ENCODE results near the gene SMIM44. TPM values are rescaled to one million over a fixed set of nuclear protein-coding genes. Genes with fewer than 3 reads are reported as not detected.

Gene SMIM44
- total RNA-seq, 2 experiments from 2014 or later = not detected

DNA sequence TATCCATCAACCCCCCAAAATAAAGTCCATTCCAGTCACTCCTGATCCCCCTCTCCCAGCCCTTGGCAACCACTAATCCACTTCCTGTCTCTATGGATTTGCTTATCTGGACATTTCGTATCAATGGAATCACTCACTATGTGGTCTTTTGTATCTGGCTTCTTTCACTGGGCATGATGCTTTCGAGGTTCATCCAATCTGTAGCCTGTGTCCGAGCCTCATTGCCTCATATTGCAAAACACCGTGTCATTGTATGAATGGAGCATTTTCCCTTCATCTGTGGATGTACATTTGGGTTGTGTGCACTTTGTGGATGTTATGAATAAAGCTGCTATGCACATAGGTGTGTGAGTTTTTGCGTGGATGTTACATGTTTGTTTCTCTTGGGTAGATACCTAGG, 21.5 kb upstream of the SMIM44 start:
- DNase-seq = no peak
- H3K4me1 Mint-ChIP-seq = peaks cover 49% of the 10 kb centered on the region
- H3K27ac Mint-ChIP-seq = peak overlapping the region; percentile 93
- H3K27me3 Mint-ChIP-seq = no peaks in the 10 kb centered on the region
- H3K4me3 Mint-ChIP-seq = peak overlapping the region; percentile 79
- no peaks in the 10 kb centered on the region for H3K9me3 Mint-ChIP-seq
- H3K36me3 Mint-ChIP-seq (ENCODE audit: low read depth) = peaks cover 23% of the 10 kb centered on the region
- ChIA-PET POLR2A (no interaction called here), CTCF (interaction anchor here (0.6 to 1.0 kb wide), 2 partner anchors 16 to 57 kb away, joined by 3 to 5 read pairs; no protein-coding TSS in a partner anchor)

GRCh38 chr19:3503036-3503572, 19.9 kb upstream of the SMIM44 start:
- POLR2A ChIA-PET = no interaction called here
- CTCF ChIA-PET = interaction anchor here (1.1 kb wide), 2 partner anchors 24 kb away, joined by 3 to 5 read pairs; no protein-coding TSS in a partner anchor
- Mint-ChIP-seq H3K36me3 (ENCODE audit: low read depth) (peaks cover 14% of the 10 kb centered on the region), H3K4me3 (no peak overlapping the region), H3K27me3 (no peaks in the 10 kb centered on the region), H3K27ac (no peak overlapping the region), H3K9me3 (no peaks in the 10 kb centered on the region), H3K4me1 (peaks cover 43% of the 10 kb centered on the region)
- no peak for DNase-seq

- ChIA-PET CTCF (interaction anchor here (0.6 to 1.2 kb wide), 7 partner anchors 8 to 394 kb away, joined by 3 to 6 read pairs (median 5); no protein-coding TSS in a partner anchor), POLR2A (interaction anchor here (0.5 to 0.6 kb wide), 2 partner anchors 969 to 1026 kb away, joined by 3 to 10 read pairs; partner anchors contain the start of gene GADD45B)
- H3K4me1 Mint-ChIP-seq = peaks cover 36% of the 10 kb centered on the region
- H3K27ac Mint-ChIP-seq = no peak overlapping the region
- DNase-seq = no peak
- no peak overlapping the region for H3K4me3 Mint-ChIP-seq
- no peaks in the 10 kb centered on the region for H3K9me3 Mint-ChIP-seq
- H3K27me3 Mint-ChIP-seq = no peaks in the 10 kb centered on the region
- peaks cover 13% of the 10 kb centered on the region for H3K36me3 Mint-ChIP-seq (ENCODE audit: low read depth)
Observed at GRCh38 chr19:3501780-3502179, 18.5 kb upstream of the SMIM44 start.

DNA sequence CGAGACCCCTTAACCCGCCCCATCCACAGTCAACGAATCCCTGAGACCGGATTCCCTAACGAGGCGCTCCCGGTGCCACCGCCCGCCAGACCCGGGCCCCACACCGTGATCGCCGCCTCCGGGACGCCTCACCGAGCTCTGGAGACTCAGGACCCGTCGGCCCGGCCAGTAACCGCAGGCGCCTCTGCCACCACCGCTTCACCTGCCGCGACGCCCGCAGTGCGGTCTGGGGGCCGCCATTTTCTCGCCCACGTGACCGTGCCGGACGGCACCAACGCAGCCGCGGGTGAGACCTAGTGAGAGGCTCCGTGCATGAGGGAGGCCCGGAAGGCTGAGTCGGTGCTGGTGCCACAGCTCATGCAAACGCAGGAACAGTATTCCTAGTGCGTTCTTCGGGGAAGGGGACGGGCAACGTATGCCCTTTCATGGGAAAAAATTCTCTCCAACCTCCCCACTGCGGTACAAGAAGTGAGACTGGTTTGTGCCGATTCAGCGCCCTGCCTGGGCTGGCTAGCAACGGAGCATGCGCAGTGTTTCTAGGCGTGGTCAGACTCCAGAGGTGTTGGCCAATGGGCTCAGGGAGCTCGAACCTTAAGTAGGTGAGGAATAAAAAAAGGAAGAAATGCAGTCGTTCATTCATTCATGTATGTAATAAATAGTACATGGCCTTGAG, 17.3 kb upstream of the SMIM44 start, which contains the start of gene DOHH:
TSS of gene DOHH (minus strand) at position 246 of the 673 bp plus-strand sequence. CDS start 3,860 bp downstream, outside the sequence.
- Mint-ChIP-seq H3K27me3 (no peaks in the 10 kb centered on the region), H3K9me3 (no peaks in the 10 kb centered on the region), H3K27ac (peak within 1 kb of the TSS; percentile 98), H3K4me1 (peaks cover 31% of the 10 kb centered on the region), H3K4me3 (peak within 1 kb of the TSS; percentile 83), H3K36me3 (ENCODE audit: low read depth) (peaks cover 15% of the 10 kb centered on the region)
- peak; percentile 96 for DNase-seq
- CTCF ChIA-PET = interaction anchor here (0.6 to 1.4 kb wide), 4 partner anchors 11 to 29 kb away, joined by 3 to 5 read pairs (median 3); no protein-coding TSS in a partner anchor
- POLR2A ChIA-PET = interaction anchor here (0.6 kb wide), 1 partner anchor 17 kb away, joined by 4 read pairs; no protein-coding TSS in a partner anchor

DNA sequence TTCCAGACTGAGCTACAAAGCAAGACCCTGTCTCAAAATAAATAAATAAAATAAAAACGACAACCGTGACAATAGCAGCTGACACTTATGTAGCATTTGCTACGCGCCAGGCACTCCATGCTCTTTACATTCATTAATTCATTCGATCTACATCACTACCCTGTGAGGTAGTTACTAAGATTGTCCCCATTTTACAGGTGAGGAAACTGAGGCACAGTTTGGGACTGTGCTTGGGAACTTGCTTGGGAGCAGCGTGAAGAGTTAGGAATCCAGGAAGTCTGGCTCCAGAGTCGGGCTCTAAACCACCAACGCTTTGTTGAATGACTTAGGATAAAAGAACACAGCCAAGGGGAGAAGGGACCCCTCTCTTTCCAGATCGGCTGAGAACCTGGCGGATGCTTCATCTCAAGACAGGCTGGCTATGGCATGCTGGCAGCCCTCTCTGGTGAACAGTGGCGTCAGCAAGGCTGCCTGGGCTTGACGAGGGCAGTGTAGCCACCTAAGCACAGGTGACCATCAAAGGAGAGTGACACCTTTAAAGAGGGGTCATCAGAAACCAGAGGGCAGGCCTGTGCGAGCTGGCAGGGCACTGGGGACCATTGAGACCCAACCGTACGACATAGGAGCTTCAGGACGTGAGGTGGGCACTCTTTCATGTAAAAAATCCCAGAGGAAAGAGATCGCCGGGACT, 16.6 kb upstream of the SMIM44 start:
- POLR2A ChIA-PET = no interaction called here
- peak overlapping the region; percentile 83 for H3K4me3 Mint-ChIP-seq
- peaks cover 32% of the 10 kb centered on the region for H3K4me1 Mint-ChIP-seq
- H3K27me3 Mint-ChIP-seq = no peaks in the 10 kb centered on the region
- CTCF ChIA-PET = interaction anchor here (0.9 to 1.4 kb wide), 3 partner anchors 10 to 15 kb away, joined by 3 to 5 read pairs (median 4); no protein-coding TSS in a partner anchor
- no peaks in the 10 kb centered on the region for H3K9me3 Mint-ChIP-seq
- peak overlapping the region; percentile 98 for H3K27ac Mint-ChIP-seq
- H3K36me3 Mint-ChIP-seq (ENCODE audit: low read depth) = peaks cover 18% of the 10 kb centered on the region
- no peak for DNase-seq

DNA sequence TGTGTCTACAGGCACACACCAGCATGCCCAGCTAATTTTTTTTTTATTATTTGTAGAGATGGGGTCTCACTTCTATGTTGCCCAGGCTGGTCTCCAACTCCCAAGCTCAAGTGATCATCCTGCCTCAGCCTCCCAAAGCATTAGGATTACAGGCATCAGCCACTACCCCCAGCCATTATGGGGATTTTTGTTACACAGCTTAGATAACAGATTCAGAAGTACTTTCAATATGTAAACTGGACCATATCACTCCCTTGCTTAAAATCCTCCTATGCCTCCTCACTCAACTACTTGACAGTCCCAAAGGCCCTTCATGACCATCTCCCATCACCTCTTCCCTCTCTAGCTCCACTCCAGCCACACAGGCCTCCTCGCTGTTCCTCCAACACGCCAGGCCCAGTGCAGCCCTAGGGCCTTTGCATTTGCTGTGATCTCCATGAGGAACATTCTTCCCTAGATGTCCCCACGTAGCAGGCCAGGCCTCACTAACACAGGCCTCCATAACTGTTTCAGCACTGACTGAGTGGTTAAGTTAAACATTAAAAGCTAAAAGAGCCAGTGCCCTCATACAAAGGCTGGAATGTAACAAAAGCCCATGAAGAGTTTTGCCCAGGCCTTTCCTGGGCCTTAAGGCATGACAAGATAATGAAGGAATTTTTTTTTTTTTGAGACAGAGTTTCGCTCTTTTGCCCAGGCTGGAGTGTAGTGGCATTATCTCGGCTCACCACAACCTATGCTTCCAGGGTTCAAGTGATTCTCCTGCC, 14.7 kb upstream of the SMIM44 start:
- ChIA-PET POLR2A (interaction anchor here (0.6 kb wide), 1 partner anchor 197 kb away, joined by 6 read pairs; no protein-coding TSS in a partner anchor), CTCF (interaction anchor here (0.6 kb wide), 1 partner anchor 481 kb away, joined by 4 read pairs; no protein-coding TSS in a partner anchor)
- Mint-ChIP-seq H3K27ac (no peak overlapping the region), H3K27me3 (no peaks in the 10 kb centered on the region), H3K4me3 (no peak overlapping the region), H3K36me3 (ENCODE audit: low read depth) (peaks cover 24% of the 10 kb centered on the region), H3K9me3 (no peaks in the 10 kb centered on the region), H3K4me1 (peaks cover 33% of the 10 kb centered on the region)
- DNase-seq = no peak

DNA sequence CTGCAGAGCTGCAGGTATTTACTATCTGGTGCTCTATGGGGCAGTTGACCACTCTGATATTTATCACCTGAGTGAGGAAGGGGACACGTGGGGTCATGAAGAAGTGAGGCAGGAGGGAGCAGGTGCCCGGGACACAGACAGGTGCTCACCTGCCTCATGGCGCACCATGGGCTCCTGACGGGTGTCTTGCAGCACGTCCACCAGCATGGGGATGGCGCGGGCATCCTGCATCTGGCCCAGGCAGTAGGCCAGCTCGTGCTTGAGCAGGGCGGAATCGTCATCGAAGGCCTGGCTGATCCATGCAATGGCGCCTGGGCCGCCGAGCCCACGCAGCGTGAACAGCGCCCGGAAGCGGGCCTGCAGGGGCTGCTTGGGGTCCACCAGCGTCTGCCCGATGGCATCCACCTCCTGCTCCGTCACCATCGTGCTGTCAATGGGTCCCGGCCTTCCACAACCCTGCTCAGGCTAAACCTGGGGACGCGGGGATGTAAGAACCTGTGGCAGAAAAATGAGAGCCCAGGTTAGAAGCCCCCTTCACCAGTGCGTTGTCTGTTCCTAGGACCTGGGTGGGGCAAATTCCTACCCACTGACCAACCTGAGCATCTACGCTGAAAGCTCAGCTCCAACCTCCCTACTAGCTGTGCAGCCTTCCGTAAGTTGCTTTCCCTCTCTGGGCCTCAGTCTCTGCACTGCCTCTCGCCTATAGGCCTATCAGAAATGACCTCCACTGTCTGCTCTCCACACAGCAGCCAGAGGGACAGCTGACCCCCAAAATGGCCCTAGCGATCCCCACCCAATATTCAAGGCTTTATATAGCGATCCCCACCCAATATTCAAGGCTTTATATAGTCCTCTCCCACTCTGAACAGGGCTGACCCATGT, 13.4 kb upstream of the SMIM44 start:
- no peak overlapping the region for H3K27ac Mint-ChIP-seq
- no peak for DNase-seq
- H3K27me3 Mint-ChIP-seq = no peaks in the 10 kb centered on the region
- H3K4me1 Mint-ChIP-seq = peaks cover 34% of the 10 kb centered on the region
- H3K36me3 Mint-ChIP-seq (ENCODE audit: low read depth) = peaks cover 27% of the 10 kb centered on the region
- H3K4me3 Mint-ChIP-seq = no peak overlapping the region
- POLR2A ChIA-PET = no interaction called here
- no peaks in the 10 kb centered on the region for H3K9me3 Mint-ChIP-seq
- CTCF ChIA-PET = no interaction called here

- POLR2A ChIA-PET = interaction anchor here (0.7 kb wide), 1 partner anchor 11 kb away, joined by 3 read pairs; no protein-coding TSS in a partner anchor
- peak overlapping the region; percentile 25 for H3K4me3 Mint-ChIP-seq
Observed at GRCh38 chr19:3494559-3494958, 11.3 kb upstream of the SMIM44 start.

DNA sequence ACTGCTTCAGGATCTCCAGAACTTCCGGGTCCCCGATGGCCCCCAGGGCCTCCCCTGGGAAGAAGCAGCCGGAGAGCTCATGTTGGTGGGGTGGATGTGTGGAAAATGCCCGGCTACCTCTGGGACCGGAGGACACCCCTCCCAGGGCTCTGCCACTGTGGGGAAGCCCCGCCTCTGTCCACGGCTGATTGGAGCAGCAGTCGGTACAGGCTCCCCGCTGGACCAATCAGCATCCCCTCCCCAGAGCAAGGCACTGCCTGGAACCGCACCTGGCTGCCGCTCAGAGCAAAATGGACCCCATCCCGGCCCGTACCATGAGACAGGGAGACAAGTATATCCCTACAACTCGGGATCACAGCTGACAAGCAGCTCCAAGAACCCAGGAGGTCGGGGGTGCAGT, 10.8 kb upstream of the SMIM44 start:
- Mint-ChIP-seq H3K4me1 (peaks cover 20% of the 10 kb centered on the region), H3K27ac (peak overlapping the region; percentile 75), H3K27me3 (no peaks in the 10 kb centered on the region), H3K9me3 (no peaks in the 10 kb centered on the region), H3K4me3 (peak overlapping the region; percentile 25), H3K36me3 (ENCODE audit: low read depth) (peaks cover 25% of the 10 kb centered on the region)
- DNase-seq = peak; percentile 49
- CTCF ChIA-PET = interaction anchor here (0.5 to 1.3 kb wide), 11 partner anchors 8 to 526 kb away, joined by 3 to 9 read pairs (median 3); partner anchors contain the start of gene SMIM44
- POLR2A ChIA-PET = no interaction called here

More at GRCh38 chr19:3494559-3494958, 11.3 kb upstream of the SMIM44 start:
- H3K36me3 Mint-ChIP-seq (ENCODE audit: low read depth) = peaks cover 27% of the 10 kb centered on the region
- H3K27ac Mint-ChIP-seq = peak overlapping the region; percentile 75
- DNase-seq = peak; percentile 51
- H3K27me3 Mint-ChIP-seq = no peaks in the 10 kb centered on the region
- no peaks in the 10 kb centered on the region for H3K9me3 Mint-ChIP-seq
- peaks cover 24% of the 10 kb centered on the region for H3K4me1 Mint-ChIP-seq
- CTCF ChIA-PET = interaction anchor here (0.5 to 1.3 kb wide), 14 partner anchors 8 to 525 kb away, joined by 3 to 9 read pairs (median 3); partner anchors contain the start of gene SMIM44

DNA sequence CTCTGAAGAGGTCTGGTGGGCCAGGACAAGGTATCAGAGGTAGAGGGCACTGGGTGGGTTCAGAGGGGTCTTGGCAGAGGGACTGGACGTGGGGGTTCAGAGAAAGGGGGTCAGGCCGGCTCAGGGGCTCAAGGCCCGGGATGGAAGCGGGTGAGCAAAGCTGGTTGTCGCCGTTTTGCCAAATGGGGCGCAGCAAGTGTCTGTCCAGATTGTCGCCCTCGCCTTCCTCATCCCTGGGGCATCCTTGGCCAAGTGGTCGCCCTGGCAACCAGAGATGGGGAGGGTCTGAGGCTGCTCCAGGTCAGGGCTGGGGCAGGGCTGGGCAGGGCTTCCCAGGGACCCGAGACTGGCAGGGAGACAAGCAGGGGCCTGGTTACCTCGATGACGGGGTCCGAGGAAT, 10.4 kb upstream of the SMIM44 start:
- POLR2A ChIA-PET = no interaction called here

DNA sequence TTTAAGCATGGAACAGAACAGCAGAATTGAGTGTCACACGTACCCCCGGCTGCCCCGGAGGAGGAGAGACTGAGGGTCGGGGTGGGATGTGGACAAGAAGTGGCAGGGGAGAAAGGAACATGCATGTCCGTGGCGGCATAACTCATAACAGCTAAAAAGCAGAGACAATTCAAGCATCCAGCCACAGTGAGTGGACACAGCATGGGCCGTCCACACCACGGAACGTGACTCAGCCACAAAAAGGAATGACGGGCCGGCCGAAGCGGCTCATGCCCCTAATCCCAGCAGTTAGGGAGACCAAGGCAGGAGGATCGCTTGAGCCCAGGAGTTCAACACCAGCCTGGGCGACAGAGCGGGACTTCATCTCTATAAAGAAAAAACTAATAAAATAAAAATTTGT, 9.7 kb upstream of the SMIM44 start:
- peaks cover 14% of the 10 kb centered on the region for H3K4me1 Mint-ChIP-seq
- no peaks in the 10 kb centered on the region for H3K27me3 Mint-ChIP-seq
- no peaks in the 10 kb centered on the region for H3K9me3 Mint-ChIP-seq
- no peak overlapping the region for H3K4me3 Mint-ChIP-seq
- H3K36me3 Mint-ChIP-seq (ENCODE audit: low read depth) = peaks cover 21% of the 10 kb centered on the region
- peak overlapping the region; percentile 34 for H3K27ac Mint-ChIP-seq
- DNase-seq = no peak
- CTCF ChIA-PET = interaction anchor here (0.6 to 0.8 kb wide), 2 partner anchors 9 to 582 kb away, joined by 3 to 4 read pairs; no protein-coding TSS in a partner anchor
- POLR2A ChIA-PET = no interaction called here

More for the DNA sequence above, 10.4 kb upstream of the SMIM44 start:
- Mint-ChIP-seq H3K27me3 (no peaks in the 10 kb centered on the region), H3K4me1 (peaks cover 17% of the 10 kb centered on the region), H3K27ac (peak overlapping the region; percentile 74), H3K9me3 (no peaks in the 10 kb centered on the region), H3K4me3 (no peak overlapping the region), H3K36me3 (ENCODE audit: low read depth) (peaks cover 24% of the 10 kb centered on the region)
- CTCF ChIA-PET = interaction anchor here (0.6 to 1.3 kb wide), 4 partner anchors 9 to 51 kb away, joined by 3 to 6 read pairs (median 3); partner anchors contain the start of gene SMIM44
- DNase-seq = no peak

Data from activated CD4-positive, alpha-beta T cell treated with anti-CD3 and anti-CD28 coated beads, Interleukin-2, amount 10 ng/mL, durations not matched to agents 7 days and 5 days (primary cell).